ENCODE data around the gene THUMPD1.
"Not testable (repeated sequence)": the region's sequence is repeated elsewhere in the genome, so short reads cannot be mapped to it uniquely, and the experiment has no call there.

THUMPD1 gene

DNA sequence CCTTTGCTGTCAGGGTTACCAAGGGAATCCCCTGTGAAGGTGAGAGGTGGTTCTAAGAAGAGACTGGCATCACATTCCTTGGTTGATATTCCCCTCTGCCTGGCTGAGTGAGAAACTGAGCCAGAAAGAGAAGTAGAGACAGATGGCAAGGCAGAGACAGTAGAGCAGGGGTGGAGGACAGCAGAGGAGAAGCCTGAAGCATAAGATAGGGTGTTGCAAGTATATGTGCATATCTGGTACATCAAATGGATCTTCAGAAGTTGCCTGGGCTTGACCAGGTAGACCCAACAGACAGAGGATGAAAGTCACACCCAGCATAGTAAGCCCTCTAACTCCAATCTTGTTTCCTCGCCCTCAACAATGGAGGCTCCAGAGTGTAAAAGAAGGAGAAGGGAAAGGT, 7.9 kb upstream of the THUMPD1 start:
- no peak for DNase-seq (ENCODE audit: low read depth, low spot score)

DNA sequence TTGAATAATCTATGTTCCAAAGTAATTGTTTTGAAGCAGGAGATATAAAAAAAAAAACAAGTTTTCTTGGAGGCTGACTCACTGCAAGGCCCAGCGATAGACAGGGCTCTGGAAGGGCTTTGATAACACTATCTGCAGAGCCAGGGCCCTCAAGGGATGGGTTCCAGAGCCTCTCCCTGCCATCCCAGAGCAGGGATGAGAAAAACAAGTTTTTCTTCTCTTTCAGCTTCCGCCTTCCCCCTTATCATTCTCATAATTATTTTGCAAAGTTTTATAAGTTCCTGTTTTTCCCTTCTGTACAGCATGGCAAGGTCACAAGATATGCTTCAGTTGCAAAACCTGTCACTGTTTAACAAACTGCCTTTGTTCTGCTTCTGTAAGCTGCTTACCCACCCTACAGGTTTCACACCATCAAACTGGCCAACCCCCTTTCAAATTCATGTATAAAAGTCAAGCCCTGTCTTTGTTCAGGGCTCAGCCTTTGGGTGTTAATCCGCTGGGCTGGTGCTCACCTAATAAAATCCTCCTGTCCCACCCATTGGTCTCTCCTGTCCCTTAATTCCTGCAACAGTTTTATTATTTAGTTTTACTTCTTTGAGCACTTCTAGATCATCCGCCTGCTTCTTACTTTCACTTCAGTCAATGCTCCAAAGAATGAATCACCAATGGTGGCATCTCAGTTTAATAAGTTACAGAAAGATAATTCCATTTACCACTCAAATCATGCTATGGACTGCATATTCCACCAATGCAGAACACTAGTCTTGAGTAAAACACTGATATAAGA, 5.6 kb upstream of the THUMPD1 start:
- no peak for DNase-seq (ENCODE audit: low read depth, low spot score)

DNA sequence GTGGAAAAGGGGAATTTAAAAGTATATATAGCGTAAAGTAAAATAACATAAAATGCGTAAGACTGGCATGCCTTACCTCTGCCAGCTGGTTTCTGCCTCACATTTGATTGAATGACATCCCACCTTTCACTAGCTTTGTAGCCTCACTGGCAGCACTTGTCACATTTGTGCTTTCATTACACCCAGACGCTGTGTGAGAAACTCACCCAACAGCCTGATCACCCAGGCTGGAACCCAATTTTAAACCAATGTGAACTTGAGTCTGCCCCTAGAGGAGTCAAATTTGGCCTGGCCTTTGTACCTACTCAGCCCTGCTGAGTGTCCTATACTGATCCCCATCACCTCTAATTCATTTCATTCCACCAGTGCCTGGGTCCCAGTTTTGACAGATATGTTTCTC, 4.8 kb upstream of the THUMPD1 start:
- no peak for DNase-seq (ENCODE audit: low read depth, low spot score)

DNA sequence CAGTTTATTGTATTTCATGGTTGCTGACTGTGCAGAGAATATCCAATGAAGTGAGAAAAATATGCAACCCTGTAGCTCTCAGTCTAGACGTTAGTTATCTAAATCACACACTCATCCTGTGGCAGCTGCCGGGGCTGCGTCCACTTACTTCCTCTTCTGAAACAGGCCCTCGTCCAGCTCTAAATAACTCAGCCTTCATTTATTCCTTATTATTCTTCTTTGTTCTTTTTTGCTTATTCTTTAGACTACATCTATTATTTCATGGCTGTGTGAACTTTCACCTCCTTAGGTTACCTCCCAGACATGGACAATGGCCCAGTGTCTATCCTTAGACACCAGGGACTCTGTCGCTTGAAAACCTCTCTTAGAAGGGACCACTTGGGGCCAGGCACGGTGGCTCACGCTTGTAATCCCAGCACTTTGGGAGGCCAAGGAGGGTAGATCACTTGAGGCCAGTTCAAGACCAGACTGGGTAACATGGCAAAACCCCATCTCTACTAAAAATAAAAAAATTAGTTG, 3.4 kb upstream of the THUMPD1 start:
- DNase-seq (ENCODE audit: low read depth, low spot score) = no peak

DNA sequence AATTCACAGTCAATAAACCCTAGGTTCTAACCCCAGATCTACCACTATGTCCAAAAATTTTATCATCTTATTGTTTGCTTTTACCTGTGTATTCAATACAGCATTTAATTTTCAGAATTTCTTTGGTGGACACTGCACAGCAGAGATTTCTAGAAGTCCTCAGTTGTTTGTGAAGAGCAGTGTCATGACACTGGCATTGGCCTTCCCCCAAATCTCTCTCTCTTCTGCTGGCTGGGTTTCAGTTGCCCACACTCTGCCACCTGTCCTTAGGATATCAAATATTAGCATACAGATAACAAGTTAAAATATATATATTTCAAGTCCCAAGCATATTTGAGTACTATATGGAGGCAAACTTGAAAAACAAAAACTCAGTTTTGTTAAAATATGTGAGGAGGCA, 2.0 kb upstream of the THUMPD1 start:
- no peak for DNase-seq (ENCODE audit: low read depth, low spot score)

DNA sequence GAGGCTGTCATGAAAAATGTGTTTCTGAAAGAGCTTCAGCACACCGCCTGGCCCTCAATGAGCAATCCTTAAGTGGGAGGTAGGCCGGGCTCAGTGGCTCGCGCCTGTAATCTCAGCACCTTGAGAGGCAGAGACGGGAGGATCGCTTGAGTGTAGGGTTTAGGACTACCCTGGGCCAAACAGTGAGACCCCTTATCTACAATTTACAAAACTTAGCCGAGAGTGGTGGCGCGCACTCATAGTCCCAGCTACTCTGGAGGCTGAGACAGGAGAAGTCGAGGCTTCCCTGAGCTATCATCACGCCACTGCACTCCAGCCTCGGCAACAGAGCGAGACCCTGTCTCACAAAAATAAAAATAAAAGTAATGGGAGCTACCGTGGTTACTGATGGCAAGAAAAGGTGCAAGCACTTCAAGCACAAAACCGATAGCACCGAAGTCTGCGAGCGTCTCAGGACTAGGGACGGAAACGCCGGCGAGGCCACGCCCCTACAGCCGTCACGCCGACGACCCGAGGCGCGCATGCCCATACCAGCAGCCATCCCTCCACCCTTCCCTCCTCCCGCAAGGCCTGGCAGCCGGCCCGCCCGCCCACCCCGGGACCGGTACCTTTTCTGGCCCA, 607 bp downstream of the THUMPD1 start:
- peak; percentile 78 for DNase-seq (ENCODE audit: low read depth, low spot score)

DNA sequence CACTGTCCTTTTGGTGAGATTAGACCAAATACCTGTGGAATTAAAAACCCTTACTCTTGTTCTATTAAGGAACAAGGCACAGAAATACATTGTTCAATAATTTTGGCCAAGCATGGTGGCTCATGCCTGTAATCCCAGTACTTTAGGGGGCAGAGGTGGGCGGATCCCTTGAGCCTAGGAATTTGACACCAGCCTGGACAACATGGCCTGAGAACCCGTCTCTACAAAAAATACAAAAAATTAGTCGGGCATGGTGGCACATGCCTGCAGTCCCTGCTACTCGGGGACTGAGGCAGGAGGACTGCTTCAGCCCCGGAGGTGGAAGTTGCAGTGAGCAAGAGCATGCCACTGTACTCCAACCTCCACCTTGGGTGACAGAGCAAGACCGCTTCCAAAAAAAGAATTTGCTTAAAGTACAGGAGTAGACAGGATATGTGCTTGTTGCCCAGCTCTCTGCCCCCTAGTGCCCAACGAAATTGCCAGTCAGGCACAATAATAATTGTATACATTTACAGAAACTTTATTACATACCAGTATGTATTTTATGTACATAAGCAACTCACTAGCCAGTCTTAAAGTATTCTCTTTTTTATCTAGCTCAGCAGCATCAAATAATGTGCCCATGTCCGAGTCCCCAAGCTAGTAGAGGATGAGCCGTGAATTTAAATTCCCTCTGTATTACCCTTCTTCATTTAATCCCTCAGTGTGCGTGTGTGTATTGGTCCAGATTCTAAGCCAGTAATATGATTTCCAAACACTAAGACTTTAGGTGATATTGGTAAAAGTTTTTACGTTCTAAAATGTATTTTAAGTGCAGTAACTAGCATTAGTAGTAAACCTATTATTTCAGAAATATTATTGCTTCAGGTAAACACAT, 1.4 kb downstream of the THUMPD1 start:
- no peak for DNase-seq (ENCODE audit: low read depth, low spot score)

DNA sequence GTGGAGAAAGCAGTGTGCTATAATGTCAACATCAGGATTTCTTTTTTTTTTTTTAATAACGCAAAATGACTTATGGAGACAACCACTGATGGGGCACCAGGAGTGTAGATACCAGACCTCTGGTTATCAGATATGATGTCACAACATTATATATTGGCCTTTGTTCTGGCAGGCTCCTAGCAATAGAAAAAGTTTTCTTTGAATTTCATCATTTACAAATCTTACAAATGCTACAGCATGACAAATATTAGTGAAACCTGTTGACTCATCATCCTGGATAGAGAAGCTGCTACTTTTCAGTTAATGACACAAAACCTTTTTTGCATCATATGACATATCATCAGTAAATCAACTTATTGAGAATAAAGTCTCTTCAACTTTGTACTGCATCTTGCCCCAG, 6.1 kb downstream of the THUMPD1 start:
- DNase-seq (ENCODE audit: low read depth, low spot score) = no peak

DNA sequence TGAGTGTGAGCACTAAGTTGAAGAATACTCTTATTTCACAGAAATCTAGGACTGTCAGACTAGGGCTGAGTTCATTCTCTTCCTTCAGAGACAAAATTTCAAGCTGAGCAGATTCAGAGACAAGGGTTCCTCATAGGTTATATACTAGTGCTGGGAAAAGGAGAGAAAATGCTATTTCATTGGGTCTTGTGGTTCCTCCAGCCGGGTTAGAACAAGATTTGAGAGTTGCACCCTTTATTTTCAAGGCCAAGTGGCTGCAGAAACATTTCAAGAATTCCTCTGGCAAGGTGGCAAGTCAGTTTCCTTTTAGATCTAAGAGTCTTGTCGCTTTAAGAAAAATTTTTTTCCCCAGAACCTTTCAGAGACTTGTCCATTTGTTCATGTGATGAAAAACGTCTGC, 6.8 kb downstream of the THUMPD1 start:
- DNase-seq (ENCODE audit: low read depth, low spot score) = no peak

DNA sequence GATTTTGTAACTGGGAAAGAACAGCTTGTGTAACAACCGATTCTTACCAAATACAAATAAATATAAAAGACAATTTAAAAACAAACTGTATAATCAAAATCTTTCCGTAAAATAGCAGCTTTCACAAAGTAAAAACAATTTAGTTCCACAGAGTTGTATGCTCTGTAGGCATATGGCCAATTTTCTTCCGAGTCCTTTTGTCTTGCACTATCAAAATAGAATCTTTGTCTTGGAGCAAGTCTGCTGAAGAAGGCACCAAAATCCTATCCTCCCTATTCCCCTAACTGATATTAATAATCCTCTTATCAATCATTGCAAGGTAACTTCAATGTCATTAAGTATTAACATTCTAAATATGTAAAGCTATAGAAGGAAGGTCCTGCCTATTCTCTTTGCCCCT, 7.6 kb downstream of the THUMPD1 start:
- DNase-seq (ENCODE audit: low read depth, low spot score) = no peak

DNA sequence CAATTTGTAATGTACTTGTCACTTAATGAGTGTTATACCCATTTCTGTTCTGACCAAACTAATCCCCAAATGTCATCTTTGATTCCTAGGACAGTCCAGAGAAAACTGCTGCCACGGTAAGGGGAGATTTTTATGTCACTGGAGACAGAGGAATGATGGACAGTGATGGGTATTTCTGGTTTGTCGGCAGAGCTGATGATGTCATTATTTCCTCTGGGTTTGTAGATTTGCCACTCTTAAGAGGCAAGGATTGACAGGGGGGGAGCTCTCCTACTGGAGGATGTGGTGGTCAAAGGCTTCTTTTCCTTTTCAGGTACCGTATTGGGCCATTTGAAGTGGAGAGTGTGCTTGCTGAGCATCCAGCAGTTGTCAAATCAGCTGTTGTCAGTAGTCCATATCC, 12.5 kb downstream of the THUMPD1 start:
- no peak for DNase-seq (ENCODE audit: low read depth, low spot score)

DNA sequence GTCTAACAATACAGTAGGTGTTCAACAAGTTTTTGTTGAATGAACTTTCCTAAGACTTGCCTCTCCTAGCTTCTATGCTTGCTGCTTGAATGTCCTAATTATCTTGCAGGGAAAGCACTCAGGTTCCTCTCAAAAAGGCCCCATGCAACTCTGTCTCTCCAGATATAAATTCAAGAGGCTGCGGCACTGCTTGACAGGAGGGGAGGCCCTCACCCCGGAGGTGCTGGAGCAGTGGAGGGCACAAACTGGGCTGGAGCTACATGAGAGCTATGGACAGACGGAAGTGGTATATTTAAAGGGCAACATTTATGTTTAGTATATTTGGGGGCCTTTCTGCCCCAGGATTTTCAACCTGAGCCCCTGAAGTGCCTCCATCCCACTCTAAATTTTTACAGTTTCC, 14.4 kb downstream of the THUMPD1 start:
- DNase-seq (ENCODE audit: low read depth, low spot score) = no peak

DNA sequence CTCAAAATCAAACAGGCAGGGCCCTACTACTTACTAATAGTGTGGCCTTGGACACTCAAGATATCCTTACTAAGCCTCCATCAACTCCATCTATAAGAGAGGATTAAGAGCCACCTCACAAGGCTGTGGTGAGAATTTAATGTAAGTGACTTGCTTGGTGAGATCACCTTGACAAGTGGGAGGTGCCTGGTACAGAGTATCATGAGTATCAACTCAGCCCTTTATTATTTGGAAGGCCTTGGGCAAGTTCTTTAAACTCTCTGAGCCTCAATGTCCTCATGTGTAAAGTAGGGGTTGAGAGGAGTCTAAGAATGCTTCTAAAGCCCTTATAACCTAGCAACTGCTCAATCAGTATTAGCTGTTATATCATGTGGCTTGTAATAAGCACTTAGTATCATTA, 15.0 kb downstream of the THUMPD1 start:
- no peak for DNase-seq (ENCODE audit: low read depth, low spot score)

DNA sequence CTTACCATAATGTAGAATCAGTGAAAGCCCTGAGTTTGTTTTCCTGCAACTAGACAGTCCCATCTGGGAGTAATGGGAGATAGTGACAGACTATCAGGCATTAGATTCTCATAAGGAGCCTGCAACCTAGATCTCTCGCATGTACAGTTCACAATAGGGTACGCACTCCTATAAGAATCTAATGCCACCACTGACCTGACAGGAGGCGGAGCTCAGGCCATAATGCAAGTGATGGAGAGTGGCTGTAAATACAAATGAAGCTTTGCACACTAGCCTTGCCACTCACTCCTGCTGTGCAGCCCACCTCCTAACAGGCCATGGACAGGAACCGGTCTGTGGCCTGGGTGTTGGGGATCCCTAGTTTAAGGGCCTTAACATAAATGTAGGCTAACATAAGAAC, 21.4 kb downstream of the THUMPD1 start:
- no peak for DNase-seq (ENCODE audit: low read depth, low spot score)

DNA sequence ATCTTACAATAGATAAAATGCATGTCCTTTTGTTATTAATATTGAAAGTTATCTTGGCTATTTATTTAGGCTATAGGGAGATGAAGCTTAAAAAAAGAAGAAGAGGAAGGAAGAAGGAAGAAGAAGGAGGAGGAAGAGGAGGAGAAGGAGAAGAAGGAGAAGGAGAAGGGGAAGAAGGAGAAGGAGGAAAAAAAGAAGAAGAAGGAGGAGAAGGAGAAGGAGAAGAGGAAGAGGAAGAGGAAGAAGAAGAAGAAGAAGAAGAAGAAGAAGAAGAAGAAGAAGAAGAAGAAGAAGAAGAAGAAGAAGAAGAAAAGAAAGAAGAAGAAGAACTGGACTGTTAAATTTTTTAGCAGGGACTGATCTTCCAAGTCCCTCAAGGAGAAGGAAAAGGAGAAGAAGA, 23.9 kb downstream of the THUMPD1 start:
- DNase-seq (ENCODE audit: low read depth, low spot score) = not testable (repeated sequence)

DNA sequence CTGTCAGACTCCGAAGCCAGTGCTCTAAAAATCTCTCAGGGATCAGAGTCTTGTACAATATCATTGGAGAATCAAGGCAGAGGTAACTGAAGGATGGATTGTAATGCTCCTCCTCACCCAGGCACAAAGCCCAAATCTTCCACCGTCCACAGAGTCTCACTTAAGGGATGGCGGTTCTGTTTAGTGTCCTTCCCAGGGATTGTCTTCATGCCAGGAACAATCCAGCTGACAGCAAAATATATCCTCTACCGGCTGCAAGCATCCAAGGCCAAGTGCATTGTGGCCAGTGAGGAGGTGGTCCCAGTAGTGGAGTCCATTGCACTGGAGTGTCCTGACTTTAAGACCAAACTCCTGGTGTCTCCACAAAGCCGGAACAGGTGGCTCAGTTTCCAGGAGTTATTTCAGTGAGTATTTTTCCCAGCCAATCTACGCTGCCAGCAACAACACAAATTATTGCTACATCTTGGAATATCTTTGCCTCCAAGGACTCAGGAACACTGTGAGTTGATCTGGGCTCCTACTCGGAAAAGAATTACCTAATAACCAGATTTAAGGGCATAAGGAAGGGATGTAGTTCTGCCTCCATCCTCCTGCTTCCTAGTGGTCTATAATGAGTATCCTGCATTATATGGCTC, 30.2 kb downstream of the THUMPD1 start:
- no peak for DNase-seq (ENCODE audit: low read depth, low spot score)

DNA sequence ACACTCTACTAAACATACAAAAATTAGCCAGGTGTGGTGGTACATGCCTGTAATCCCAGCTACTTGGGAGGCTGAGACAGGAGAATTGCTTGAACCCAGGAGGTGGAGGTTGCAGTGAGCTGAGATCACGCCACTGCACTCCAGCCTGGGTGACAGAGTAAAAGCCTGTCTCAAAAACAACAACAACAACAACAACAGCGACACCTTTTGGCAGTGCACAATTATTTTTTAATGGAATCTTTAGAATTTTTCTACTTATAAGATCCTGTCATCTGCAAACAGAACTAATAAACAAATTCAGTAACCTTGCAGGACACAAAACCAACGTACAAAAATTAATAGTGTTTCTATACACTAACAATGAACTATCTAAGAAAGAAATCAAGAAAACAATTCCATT, 33.5 kb downstream of the THUMPD1 start:
- DNase-seq (ENCODE audit: low read depth, low spot score) = not testable (repeated sequence)

DNA sequence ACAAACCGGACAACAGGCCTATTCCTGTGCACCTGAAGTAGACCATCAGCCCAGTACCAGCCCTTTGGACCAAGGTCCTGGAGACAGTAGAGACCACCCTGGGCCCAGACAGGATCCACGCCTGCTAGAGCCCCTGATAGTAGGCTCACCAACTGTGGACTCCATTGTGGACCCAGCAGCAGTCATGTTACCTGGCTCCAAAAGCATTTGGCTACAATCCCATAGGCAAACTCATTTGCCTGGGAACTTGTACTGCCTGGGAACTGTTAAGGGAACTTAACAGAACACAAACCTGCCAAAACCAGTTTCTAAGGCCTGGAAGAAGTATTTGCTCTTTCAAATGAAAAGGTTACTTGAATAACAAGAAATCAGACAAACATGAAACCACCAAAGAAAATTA, 34.2 kb downstream of the THUMPD1 start:
- DNase-seq (ENCODE audit: low read depth, low spot score) = no peak

DNA sequence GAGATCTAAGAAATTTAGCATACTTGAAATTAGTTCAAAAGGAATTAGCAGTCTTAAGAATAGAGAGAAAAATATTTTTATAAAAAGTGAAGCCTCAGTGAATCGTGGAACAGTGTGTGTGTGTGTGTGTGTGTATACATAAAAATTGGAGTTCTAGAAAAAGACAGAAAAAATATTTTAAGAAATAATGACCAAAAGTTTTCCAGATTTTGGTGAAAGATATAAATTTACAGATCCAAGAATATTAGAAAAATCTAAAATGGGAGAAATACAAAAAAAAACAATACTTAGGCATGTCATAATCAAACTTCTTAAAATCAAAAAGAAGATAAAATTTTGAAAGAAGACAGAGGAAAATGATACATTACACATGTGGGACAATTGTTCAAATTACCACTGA, 35.6 kb downstream of the THUMPD1 start:
- DNase-seq (ENCODE audit: low read depth, low spot score) = not testable (repeated sequence)

DNA sequence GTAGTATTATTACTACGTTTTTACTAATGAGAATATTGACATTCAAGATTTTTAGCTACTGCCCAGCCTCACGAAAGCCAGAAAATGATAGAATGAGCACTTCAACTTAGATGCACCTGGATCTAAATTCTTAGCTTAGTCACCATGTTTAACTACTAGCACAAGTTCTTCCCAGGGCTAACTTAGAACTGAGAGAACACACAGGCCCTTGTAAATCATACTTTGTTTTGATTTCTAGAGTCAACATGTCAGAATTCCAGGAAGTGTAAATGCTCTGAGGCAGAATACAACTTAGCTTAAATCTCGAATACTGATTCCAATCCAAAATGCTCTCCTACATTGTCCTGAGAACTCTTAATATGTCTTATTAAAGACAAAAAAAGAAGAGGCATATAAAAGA, 37.3 kb downstream of the THUMPD1 start:
- DNase-seq (ENCODE audit: low read depth, low spot score) = no peak

DNA sequence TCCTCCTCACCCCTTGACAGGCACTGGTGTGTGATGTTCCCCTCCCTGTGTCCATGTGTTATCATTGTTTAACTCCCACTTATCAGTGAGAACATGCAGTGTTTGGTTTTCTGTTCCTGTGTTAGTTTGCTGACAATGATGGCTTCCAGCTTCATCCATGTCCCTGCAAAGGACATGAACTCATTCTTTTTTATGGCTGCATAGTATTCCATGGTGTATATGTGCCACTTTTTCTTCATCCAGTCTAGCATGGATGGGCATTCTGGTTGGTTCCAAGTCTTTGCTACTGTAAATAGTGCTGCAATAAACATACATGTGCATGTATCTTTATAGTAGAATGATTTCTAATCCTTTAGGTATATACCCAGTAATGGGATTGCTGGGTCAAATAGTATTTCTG, 39.9 kb downstream of the THUMPD1 start:
- DNase-seq (ENCODE audit: low read depth, low spot score) = not testable (repeated sequence)

DNA sequence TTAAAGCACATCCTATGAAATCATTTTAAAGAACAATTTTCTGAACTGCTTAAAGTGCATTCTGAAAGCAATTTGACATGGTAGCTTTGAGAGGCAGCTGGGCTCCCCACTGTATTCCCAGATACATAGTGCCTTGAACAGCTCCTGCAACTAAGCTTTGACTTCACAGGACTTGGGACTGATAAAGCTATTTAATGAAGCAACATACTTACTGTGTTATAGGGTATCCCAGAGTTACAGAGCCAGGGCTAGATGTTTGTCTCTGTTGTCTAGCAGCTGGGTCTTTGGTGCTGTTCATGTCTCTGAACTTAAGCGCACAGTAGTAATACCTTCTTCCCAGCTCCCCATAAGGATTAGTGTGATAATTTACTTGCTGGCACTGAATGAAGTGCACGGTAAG, 45.0 kb downstream of the THUMPD1 start:
- DNase-seq (ENCODE audit: low read depth, low spot score) = no peak

Measured in activated CD4-positive, CD25-positive, alpha-beta regulatory T cell treated with anti-CD3 and anti-CD28 coated beads, Interleukin-2, amount 50 U/mL, for 16 hours (primary cell).